MM.1S (cell line): ENCODE measurements around the gene PLA1A.

Experiments
- EZH2 ChIP-seq: fragments of 300-600 bp; sonication (generic); optimal IDR thresholded peaks from 2 replicates; pipeline ENCODE3; 2017; ENCODE audit warnings: low read depth, mild to moderate bottlenecking, antibody characterized with exemption, low read length, mixed read lengths
- TF ChIP-seq, protein P1 (sequence below): fragments of 300-600 bp; sonication (generic); IDR thresholded peaks from 2 replicates; pipeline ENCODE4 v1.5.1; 2016; ENCODE audit warnings: antibody characterized with exemption, low read length, mixed read lengths

DNA sequence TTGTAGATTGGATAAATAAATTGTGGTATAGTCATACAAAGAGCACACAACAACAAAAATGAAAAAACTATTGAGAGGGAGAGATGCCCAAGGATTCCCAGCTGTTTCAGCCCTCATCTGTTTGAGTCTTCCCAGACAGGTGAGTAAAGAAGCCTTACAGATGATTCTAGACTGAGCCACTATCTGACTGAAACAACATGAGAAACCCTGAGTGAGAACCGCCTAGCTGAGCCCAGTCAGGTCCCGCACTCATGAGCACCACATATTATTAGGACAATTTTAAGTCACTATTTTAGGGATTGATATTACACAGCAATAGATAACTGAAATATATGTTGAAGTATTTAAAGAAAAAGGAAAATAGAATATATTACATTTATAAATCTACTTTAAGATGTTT, 43.7 kb downstream of the PLA1A start:
- no peak for TF ChIP-seq EZH2
- TF ChIP-seq, protein P1, sequence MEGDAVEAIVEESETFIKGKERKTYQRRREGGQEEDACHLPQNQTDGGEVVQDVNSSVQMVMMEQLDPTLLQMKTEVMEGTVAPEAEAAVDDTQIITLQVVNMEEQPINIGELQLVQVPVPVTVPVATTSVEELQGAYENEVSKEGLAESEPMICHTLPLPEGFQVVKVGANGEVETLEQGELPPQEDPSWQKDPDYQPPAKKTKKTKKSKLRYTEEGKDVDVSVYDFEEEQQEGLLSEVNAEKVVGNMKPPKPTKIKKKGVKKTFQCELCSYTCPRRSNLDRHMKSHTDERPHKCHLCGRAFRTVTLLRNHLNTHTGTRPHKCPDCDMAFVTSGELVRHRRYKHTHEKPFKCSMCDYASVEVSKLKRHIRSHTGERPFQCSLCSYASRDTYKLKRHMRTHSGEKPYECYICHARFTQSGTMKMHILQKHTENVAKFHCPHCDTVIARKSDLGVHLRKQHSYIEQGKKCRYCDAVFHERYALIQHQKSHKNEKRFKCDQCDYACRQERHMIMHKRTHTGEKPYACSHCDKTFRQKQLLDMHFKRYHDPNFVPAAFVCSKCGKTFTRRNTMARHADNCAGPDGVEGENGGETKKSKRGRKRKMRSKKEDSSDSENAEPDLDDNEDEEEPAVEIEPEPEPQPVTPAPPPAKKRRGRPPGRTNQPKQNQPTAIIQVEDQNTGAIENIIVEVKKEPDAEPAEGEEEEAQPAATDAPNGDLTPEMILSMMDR: no peak
